Progenitor cell of endocrine pancreas (in vitro differentiated cells): Measurements from ENCODE around the gene ZDHHC9. TPM values are rescaled to one million over a fixed set of nuclear protein-coding genes. Genes with fewer than 3 reads are reported as not detected.

Source experiments
- DNase-seq: peaks from one replicate; pipeline ENCODE4 v3.0.0; 2021; ENCODE audit warnings: low spot score; ENCODE audit not compliant: unreplicated experiment
- H3K27ac Mint-ChIP-seq: 2 replicates; pipeline ENCODE4 v1.8.0; 2021; ENCODE audit warnings: mild to moderate bottlenecking, moderate library complexity, mixed read lengths
- H3K27me3 Mint-ChIP-seq: 2 replicates; pipeline ENCODE4 v1.8.0; 2021; ENCODE audit warnings: mixed read lengths
- H3K36me3 Mint-ChIP-seq: 2 replicates; pipeline ENCODE4 v1.8.0; 2022; ENCODE audit warnings: mixed read lengths; ENCODE audit not compliant: insufficient read depth
- H3K4me1 Mint-ChIP-seq: 2 replicates; pipeline ENCODE4 v1.8.0; 2021; ENCODE audit warnings: low read depth, mixed read lengths
- H3K4me3 Mint-ChIP-seq: 2 replicates; pipeline ENCODE4 v1.8.0; 2021; ENCODE audit warnings: low read depth, mild to moderate bottlenecking, moderate library complexity, mixed read lengths
- H3K9me3 Mint-ChIP-seq: 2 replicates; pipeline ENCODE4 v1.8.0; 2021; ENCODE audit warnings: low read depth, mixed read lengths
- total RNA-seq: library from RNA; stranded (reverse); gene quantifications from 2 replicates; pipeline ENCODE4 v1.2.1, GENCODE V29; 2021
- TF ChIP-seq, protein P1 (sequence below): fragments of 200-600 bp; sonication (generic); IDR thresholded peaks from one replicate; pipeline ENCODE4 v1.5.0; 2021; ENCODE audit warnings: antibody characterized with exemption, mild to moderate bottlenecking; ENCODE audit not compliant: unreplicated experiment

The ZDHHC9 gene
- total RNA-seq, 1 donor from 2014 or later = 34.0 TPM

DNA sequence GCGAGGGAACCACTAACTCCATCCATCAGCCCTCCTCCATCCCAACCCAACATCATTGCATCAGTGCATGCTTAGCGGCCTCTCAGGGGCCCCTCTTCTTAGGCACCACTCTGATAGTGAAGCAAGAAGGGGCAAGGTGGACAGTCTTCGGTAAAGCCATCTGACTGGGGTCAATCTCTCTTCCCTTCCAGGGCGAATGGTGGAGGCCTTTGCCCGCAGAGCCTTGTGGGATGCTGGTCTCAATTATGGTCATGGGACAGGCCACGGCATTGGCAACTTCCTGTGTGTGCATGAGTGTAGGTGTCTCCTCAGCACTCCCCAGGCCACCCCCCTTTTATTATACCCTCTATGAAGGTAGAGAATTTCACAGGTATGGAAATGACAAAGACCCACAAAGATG lies 82.7 kb downstream of the ZDHHC9 start:
- Mint-ChIP-seq H3K9me3 (no peaks in the 10 kb centered on the region), H3K4me3 (no peak overlapping the region), H3K36me3 (no peaks in the 10 kb centered on the region), H3K27ac (no peak overlapping the region), H3K4me1 (no peaks in the 10 kb centered on the region), H3K27me3 (no peaks in the 10 kb centered on the region)
- TF ChIP-seq, protein P1, sequence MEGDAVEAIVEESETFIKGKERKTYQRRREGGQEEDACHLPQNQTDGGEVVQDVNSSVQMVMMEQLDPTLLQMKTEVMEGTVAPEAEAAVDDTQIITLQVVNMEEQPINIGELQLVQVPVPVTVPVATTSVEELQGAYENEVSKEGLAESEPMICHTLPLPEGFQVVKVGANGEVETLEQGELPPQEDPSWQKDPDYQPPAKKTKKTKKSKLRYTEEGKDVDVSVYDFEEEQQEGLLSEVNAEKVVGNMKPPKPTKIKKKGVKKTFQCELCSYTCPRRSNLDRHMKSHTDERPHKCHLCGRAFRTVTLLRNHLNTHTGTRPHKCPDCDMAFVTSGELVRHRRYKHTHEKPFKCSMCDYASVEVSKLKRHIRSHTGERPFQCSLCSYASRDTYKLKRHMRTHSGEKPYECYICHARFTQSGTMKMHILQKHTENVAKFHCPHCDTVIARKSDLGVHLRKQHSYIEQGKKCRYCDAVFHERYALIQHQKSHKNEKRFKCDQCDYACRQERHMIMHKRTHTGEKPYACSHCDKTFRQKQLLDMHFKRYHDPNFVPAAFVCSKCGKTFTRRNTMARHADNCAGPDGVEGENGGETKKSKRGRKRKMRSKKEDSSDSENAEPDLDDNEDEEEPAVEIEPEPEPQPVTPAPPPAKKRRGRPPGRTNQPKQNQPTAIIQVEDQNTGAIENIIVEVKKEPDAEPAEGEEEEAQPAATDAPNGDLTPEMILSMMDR = no peak
- no peak for DNase-seq

DNA sequence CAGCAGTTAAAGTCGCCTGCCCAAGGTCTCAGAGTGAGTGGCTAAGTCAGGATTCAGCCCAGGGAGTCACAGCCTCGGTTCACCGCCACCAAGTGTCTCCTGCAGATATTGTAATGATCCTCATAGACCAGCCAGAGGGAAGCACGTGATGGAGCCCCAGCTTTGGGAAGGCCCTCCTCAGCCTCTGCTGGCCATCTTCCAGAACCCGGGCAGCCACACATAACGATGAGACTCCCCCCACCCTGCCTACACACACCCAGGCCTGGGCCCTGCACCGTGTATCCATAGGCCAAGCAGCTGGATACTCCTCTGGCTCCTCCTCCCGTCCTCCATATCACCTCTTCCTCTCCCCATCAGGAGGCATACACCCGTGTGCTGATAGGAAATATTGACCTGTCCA lies 83.5 kb downstream of the ZDHHC9 start:
- Mint-ChIP-seq H3K27ac (no peak overlapping the region), H3K36me3 (no peaks in the 10 kb centered on the region), H3K27me3 (no peaks in the 10 kb centered on the region), H3K4me3 (no peak overlapping the region), H3K9me3 (no peaks in the 10 kb centered on the region), H3K4me1 (no peaks in the 10 kb centered on the region)
- TF ChIP-seq, protein P1 = no peak
- no peak for DNase-seq

DNA sequence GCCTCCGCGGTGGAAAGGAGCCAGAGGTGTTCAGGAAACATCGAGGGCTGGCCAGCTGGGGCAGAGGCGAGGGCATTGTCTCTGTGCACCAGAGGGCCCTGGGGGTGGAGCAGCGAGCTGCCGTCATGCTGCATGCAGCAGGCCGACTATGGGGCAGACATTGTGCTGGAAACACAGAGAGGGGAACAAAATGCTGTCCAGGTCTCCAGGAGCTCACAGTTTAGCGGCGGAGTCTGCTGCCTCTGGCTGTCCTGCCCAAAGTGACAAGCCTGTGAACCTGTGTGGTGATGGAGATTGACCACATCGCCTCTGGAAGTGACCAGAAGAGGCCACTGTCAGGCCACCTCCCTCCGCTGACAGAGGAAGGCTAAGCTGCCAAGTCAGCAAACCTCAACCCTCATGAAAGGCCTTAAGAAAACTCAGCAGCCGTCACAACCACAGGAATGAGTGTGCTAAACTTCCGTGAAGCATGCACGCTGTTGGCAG lies 84.1 kb downstream of the ZDHHC9 start:
- Mint-ChIP-seq H3K4me3 (no peak overlapping the region), H3K27me3 (peaks cover 3% of the 10 kb centered on the region), H3K27ac (no peak overlapping the region), H3K36me3 (no peaks in the 10 kb centered on the region), H3K4me1 (no peaks in the 10 kb centered on the region), H3K9me3 (no peaks in the 10 kb centered on the region)
- TF ChIP-seq, protein P1 = no peak
- no peak for DNase-seq

DNA sequence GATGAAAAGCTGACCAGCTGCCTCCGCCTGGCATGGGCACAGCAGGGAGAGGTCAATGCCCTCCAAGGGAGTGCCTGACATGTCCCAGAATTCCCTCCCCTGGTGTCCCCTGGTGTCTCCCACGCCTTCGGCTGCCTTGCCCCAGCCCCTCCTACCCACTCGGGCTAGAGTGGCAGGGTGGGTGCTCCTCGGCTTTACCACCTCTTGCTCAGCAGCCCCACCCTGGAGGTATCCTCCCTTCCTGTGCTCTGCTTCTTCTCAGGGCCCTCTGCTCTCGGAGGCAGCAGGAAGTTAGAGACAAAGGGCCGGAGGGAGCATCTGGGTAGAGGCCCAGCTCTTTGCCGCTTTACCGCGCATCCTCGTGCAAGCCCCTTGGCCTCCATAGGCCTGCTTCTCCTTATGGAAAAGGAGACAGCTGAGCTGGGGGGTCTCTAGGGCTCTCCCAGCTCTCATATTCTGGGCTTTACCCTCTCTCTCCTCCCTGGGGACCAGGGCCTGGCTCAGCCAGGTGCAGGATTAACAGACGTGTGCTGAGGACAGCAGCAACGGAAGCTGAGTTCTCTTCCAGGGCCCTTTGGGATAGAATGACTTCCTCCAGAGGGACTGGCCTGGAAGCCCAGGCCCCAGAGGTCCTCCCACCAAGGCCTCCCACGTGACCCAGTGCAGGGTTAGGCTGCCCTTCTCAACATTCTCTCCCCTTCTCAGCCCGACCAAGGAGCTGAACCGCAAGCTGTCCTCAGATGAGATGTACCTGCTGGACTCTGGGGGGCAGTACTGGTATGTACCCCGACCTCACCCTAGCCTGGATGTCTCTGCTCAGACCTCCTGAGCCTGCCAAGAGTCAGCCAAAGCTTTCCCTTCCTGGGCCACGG lies 87.7 kb downstream of the ZDHHC9 start:
- Mint-ChIP-seq H3K36me3 (no peaks in the 10 kb centered on the region), H3K4me1 (no peaks in the 10 kb centered on the region), H3K4me3 (no peak overlapping the region), H3K27ac (no peak overlapping the region), H3K9me3 (peaks cover 10% of the 10 kb centered on the region), H3K27me3 (peaks cover 10% of the 10 kb centered on the region)
- TF ChIP-seq, protein P1 = no peak
- no peak for DNase-seq

DNA sequence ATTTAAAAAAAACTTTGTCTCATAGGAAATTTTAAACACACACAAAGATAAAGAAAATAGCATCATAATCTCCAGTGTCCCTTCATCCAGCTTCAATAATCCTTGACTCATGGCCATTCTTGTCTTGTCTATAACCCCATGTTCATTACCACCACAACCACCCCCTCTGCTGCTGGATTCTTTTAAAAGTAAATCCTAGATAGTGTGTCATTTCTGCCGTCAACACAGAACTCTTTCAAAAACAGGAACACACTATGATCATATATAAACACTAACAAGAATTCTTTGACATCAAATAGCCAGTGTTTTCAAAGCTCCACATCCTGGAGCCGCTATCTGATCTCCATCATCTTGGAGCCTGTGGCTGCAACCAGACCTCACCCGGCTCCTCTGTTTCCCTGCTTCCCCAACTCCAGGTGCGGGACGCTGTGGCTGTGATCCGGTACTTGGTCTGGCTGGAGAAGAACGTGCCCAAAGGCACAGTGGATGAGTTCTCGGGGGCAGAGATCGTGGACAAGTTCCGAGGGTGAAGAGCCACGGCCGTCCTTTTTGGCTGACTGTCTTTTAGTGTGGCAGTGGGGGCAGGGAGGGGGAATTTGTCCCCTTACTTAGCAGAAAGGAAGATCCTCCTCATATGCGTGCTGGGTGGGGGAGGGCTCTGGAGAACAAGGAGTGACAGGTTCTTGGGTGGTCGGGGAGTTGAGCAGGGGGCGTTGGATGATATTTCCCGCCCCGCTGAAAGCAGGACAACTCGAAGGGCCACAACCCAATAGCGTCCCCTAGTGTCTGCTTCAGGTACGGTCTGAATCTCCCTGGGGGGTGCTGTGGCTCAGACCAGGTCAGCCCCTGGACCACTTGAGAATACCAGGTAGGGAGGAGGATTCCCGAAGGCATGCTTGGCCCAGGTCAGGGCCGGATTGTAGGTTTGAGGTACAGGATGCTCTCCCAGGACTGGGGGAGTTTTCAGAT lies 89.3 kb downstream of the ZDHHC9 start:
- DNase-seq = no peak
- H3K9me3 Mint-ChIP-seq = peaks cover 10% of the 10 kb centered on the region
- TF ChIP-seq, protein P1 = peak; percentile 27
- no peak overlapping the region for H3K27ac Mint-ChIP-seq
- no peaks in the 10 kb centered on the region for H3K36me3 Mint-ChIP-seq
- no peak overlapping the region for H3K4me3 Mint-ChIP-seq
- H3K27me3 Mint-ChIP-seq = peaks cover 10% of the 10 kb centered on the region
- H3K4me1 Mint-ChIP-seq = no peaks in the 10 kb centered on the region
